Measurements from ENCODE around the gene NDUFS2.

GRCh38 chr1:161233102-161233501 lies 30.9 kb downstream of the NDUFS2 start:
- TF ChIP-seq CTCF (IDR thresholded peaks at IDR 0.05 in 4 of 5, conservative IDR thresholded peaks at IDR 0.05 in 1 of 5) (no peak), POLR2A (IDR thresholded peaks at IDR 0.05) (no peak)

All from gastrocnemius medialis (tissue), 4 donors.